Muscle of leg (tissue), 11 donors: ENCODE results near the gene COPS7A. TPM values are rescaled to one million over a fixed set of nuclear protein-coding genes. Genes with fewer than 3 reads are reported as not detected.
"Not testable (repeated sequence)": the region's sequence is repeated elsewhere in the genome, so short reads cannot be mapped to it uniquely, and the experiment has no call there.

Experiments
- DNase-seq: peaks from one replicate; pipeline ENCODE4 v3.0.0; 2013
- H3K27ac ChIP-seq: one replicate; pipeline ENCODE4 v1.5.1; 2013; ENCODE audit warnings: mild to moderate bottlenecking, low read length, control low read depth
- H3K27me3 ChIP-seq: one replicate; pipeline ENCODE4 v1.6.1; 2013; ENCODE audit warnings: low read length; ENCODE audit not compliant: control insufficient read depth, insufficient read depth
- H3K36me3 ChIP-seq: one replicate; pipeline ENCODE4 v1.6.1; 2013; ENCODE audit warnings: low read length; ENCODE audit not compliant: control insufficient read depth, insufficient read depth
- H3K4me1 ChIP-seq: one replicate; pipeline ENCODE4 v1.6.1; 2013; ENCODE audit warnings: low read length; ENCODE audit not compliant: control insufficient read depth, insufficient read depth
- H3K4me3 ChIP-seq: one replicate; pipeline ENCODE4 v1.5.1; 2013; ENCODE audit warnings: low read length, control low read depth
- H3K9me3 ChIP-seq: replicated peaks from 2 replicates; pipeline ENCODE4 v1.6.1; 2013; ENCODE audit warnings: low read depth, low read length; ENCODE audit not compliant: control insufficient read depth
- WGBS: methylation state at CpG from one replicate; pipeline ENCODE4 v1.1.5; 2013; ENCODE audit warnings: missing lambda C conversion rate; ENCODE audit not compliant: insufficient coverage; 5-methylcytosine and 5-hydroxymethylcytosine counted together
- polyA plus RNA-seq, 8 donors: library from polyadenylated mRNA; unstranded; fragments of 120-200 nt; gene quantifications; one replicate each; pipeline versions ENCODE4 v1.2.1 to v1.2.3, GENCODE V29; 2013; ENCODE audit warnings: inconsistent platforms in 1 of 8, low replicate concordance in 1 of 8; ENCODE audit not compliant: insufficient read length in 8 of 8, insufficient read depth in 1 of 8
- total RNA-seq: library from RNA; stranded (reverse); fragments of 120-200 nt; gene quantifications from one replicate; pipeline ENCODE4 v1.2.4, GENCODE V29; 2013

COPS7A gene
- total and polyA plus RNA-seq, 9 donors, result 53.6 to 68.7 (median 64.3) TPM

GRCh38 chr12:6724409-6724797 lies 557 bp downstream of the COPS7A start:
- H3K36me3 ChIP-seq, result peaks cover 21% of the 10 kb centered on the region
- WGBS, result 8% methylated on average over 6 of the region's 10 CpGs
- DNase-seq, result peak; percentile 51
- H3K9me3 ChIP-seq, result no peaks in the 10 kb centered on the region
- peaks cover 2% of the 10 kb centered on the region for H3K27me3 ChIP-seq
- peaks cover 10% of the 10 kb centered on the region for H3K4me1 ChIP-seq
- H3K4me3 ChIP-seq, result peak overlapping the region; percentile 70
- H3K27ac ChIP-seq, result peak overlapping the region; percentile 92

- 100% methylated on average over 1 of the region's 7 CpGs for WGBS
- Histone ChIP-seq H3K36me3 (peaks cover 31% of the 10 kb centered on the region), H3K27me3 (peaks cover 2% of the 10 kb centered on the region), H3K9me3 (no peaks in the 10 kb centered on the region), H3K27ac (no peak overlapping the region), H3K4me1 (peaks cover 10% of the 10 kb centered on the region), H3K4me3 (no peak overlapping the region)
- no peak for DNase-seq
Observed at GRCh38 chr12:6725350-6725749, 1.5 kb downstream of the COPS7A start.

DNA sequence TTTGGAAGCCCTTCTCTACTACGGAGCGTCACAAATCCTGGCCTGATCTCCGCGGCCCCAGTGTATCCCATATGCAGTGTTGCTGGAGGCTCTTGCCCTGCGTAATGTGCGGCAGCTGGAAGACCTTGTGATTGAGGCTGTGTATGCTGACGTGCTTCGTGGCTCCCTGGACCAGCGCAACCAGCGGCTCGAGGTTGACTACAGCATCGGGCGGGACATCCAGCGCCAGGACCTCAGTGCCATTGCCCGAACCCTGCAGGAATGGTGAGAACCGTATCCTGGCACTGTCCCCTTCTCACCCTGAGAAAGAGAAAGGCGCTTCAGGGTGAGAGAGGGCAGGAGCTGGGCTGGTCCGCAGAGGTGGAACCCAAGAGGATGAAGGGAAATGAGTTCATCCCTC lies 5.3 kb downstream of the COPS7A start:
- 96% methylated on average over 15 of the region's 18 CpGs for WGBS

GRCh38 chr12:6730169-6730568 lies 6.3 kb downstream of the COPS7A start:
- 88% methylated on average over 1 of the region's 8 CpGs for WGBS
- no peak overlapping the region for H3K4me3 ChIP-seq

More for the DNA sequence above, 5.3 kb downstream of the COPS7A start:
- Histone ChIP-seq H3K4me3 (no peak overlapping the region), H3K9me3 (no peaks in the 10 kb centered on the region), H3K27ac (no peak overlapping the region), H3K4me1 (peaks cover 10% of the 10 kb centered on the region), H3K27me3 (no peaks in the 10 kb centered on the region), H3K36me3 (peaks cover 60% of the 10 kb centered on the region)
- no peak for DNase-seq

GRCh38 chr12:6734506-6735387 lies 10.9 kb downstream of the COPS7A start:
- Histone ChIP-seq H3K27ac (no peak overlapping the region), H3K9me3 (no peaks in the 10 kb centered on the region), H3K4me1 (no peaks in the 10 kb centered on the region), H3K36me3 (peaks cover 40% of the 10 kb centered on the region), H3K4me3 (no peak overlapping the region), H3K27me3 (no peaks in the 10 kb centered on the region)
- 69% methylated on average over 5 of the region's 10 CpGs for WGBS
- DNase-seq, result no peak

More at GRCh38 chr12:6730169-6730568, 6.3 kb downstream of the COPS7A start:
- no peaks in the 10 kb centered on the region for H3K27me3 ChIP-seq
- H3K27ac ChIP-seq, result no peak overlapping the region
- DNase-seq, result no peak
- peaks cover 65% of the 10 kb centered on the region for H3K36me3 ChIP-seq
- peaks cover 2% of the 10 kb centered on the region for H3K4me1 ChIP-seq
- H3K9me3 ChIP-seq, result no peaks in the 10 kb centered on the region

DNA sequence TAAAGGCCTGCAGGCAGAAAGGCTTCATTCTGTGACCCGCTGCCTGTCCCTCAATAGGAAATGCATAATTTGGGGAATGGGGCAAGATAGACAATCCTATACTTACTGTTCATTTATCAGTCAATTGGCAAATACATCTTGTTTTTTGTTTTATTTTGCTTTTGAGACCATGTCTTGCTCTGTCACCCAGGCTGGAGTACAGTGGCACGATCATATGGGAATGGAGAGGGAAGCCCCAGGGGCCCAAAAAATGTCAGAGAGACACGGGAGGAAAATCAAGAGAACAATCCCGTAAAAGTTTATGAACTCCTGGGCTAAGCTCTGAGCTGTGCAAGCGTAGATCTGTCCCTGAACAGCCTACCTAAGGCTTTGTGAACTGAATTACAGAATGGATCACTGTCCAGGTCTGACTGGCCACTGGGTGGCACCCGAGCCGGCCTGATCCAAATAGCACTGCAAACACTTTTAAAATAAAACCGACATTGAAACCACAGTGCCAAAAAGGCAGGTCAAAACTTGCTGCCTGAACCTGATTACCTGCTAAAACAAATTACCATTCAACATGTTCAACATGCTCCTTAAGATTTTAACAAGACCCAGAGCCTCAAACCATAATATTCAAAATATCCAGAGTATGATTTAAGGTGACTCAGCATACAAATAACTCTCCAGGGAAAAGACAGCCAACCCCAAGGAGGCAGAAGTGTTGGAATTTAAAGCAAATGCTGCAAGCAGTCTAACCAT lies 11.8 kb downstream of the COPS7A start:
- 33% methylated on average over 7 of the region's 8 CpGs for WGBS
- peak; percentile 67 for DNase-seq
- Histone ChIP-seq H3K4me3 (no peak overlapping the region), H3K27ac (no peak overlapping the region), H3K9me3 (no peaks in the 10 kb centered on the region), H3K4me1 (no peaks in the 10 kb centered on the region), H3K36me3 (peaks cover 31% of the 10 kb centered on the region), H3K27me3 (no peaks in the 10 kb centered on the region)

DNA sequence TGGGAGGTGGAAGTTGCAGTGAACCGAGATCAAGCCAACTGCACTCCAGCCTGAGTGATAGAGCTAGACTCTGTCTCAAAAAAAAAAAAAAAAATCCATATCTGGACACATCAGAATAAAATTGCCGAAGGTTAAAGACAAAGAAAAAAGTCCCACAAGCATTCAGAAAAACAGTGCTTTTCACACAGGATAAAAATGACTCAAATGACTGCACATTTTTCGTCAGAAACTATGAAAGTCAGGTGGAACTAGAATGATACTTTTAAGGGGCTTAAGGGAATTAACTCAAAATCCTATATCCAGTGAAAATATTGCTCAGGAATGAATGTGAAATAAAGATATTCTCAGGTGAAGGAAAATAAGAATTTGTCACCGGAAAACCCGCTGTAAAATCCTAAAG lies 12.9 kb downstream of the COPS7A start:
- no CpG with 5 or more reads among the region's 5 CpGs for WGBS
- H3K4me1 ChIP-seq, result no peaks in the 10 kb centered on the region
- H3K36me3 ChIP-seq, result peaks cover 20% of the 10 kb centered on the region
- no peak for DNase-seq
- H3K27ac ChIP-seq, result no peak overlapping the region
- H3K9me3 ChIP-seq, result no peaks in the 10 kb centered on the region
- no peaks in the 10 kb centered on the region for H3K27me3 ChIP-seq
- H3K4me3 ChIP-seq, result no peak overlapping the region

- peaks cover 22% of the 10 kb centered on the region for H3K36me3 ChIP-seq
- H3K4me1 ChIP-seq, H3K27me3 ChIP-seq, DNase-seq, H3K27ac ChIP-seq, H3K9me3 ChIP-seq, H3K4me3 ChIP-seq: not testable (repeated sequence)
- WGBS, result 40% methylated on average over 1 of the region's 12 CpGs
Observed at GRCh38 chr12:6742080-6742479, 18.2 kb downstream of the COPS7A start.

- Histone ChIP-seq H3K9me3 (no peaks in the 10 kb centered on the region), H3K4me1 (peaks cover 4% of the 10 kb centered on the region), H3K27me3 (no peaks in the 10 kb centered on the region), H3K4me3 (no peak overlapping the region), H3K27ac (no peak overlapping the region), H3K36me3 (peaks cover 29% of the 10 kb centered on the region)
- no peak for DNase-seq
- WGBS, result no CpG with 5 or more reads among the region's 3 CpGs
Observed at GRCh38 chr12:6742834-6743233, 19.0 kb downstream of the COPS7A start.

GRCh38 chr12:6743300-6743699 lies 19.5 kb downstream of the COPS7A start:
- peaks cover 34% of the 10 kb centered on the region for H3K36me3 ChIP-seq
- H3K27ac ChIP-seq, H3K9me3 ChIP-seq, H3K27me3 ChIP-seq, DNase-seq, H3K4me1 ChIP-seq, H3K4me3 ChIP-seq: not testable (repeated sequence)
- 83% methylated on average over 1 of the region's 7 CpGs for WGBS
